Upper lobe of left lung (tissue), 6 donors: ENCODE results near the gene ESRP2. TPM values are rescaled to one million over a fixed set of nuclear protein-coding genes. Genes with fewer than 3 reads are reported as not detected.
A peak's percentile ranks its signal among the peaks of the same experiment; 100 is the strongest.

Experiments
- ATAC-seq, 2 donors: fragments of 200-7000 bp; cut with Tn5 transposase; one replicate each; pipeline ENCODE4 v1.9.1; 2022; ENCODE audit warnings: mild to moderate bottlenecking in 2 of 2, moderate library complexity in 2 of 2; ENCODE audit not compliant: low FRiP score in 2 of 2
- DNase-seq, 2 donors: peaks; one replicate each; pipeline ENCODE4 v3.0.0-alpha.2; 2019 to 2020
- H3K27ac ChIP-seq, 4 donors: fragments of 200-600 bp; sonication (generic); one replicate each; pipeline ENCODE4 v1.5.1; 2016 to 2019
- H3K27me3 ChIP-seq, 4 donors: fragments of 200-600 bp; sonication (generic); one replicate each; pipeline ENCODE4 v1.5.1; 2017 to 2019
- H3K36me3 ChIP-seq, 4 donors: fragments of 200-600 bp; sonication (generic); one replicate each; pipeline ENCODE4 v1.5.1; 2016 to 2019
- H3K4me1 ChIP-seq, 4 donors: fragments of 200-600 bp; sonication (generic); one replicate each; pipeline ENCODE4 v1.5.1; 2018 to 2019
- H3K4me3 ChIP-seq, 4 donors: fragments of 200-600 bp; sonication (generic); one replicate each; pipeline ENCODE4 v1.5.1; 2017 to 2019; ENCODE audit warnings: mild to moderate bottlenecking in 2 of 4, moderate library complexity in 1 of 4
- H3K9me3 ChIP-seq, 4 donors: fragments of 200-600 bp; sonication (generic); one replicate each; pipeline ENCODE4 v1.5.1; 2018 to 2019
- CTCF ChIP-seq, 6 experiments: fragments of 450-650 bp in 4 of 6; fragments of 200-600 bp in 2 of 6; sonication (generic) in 2 of 6; IDR thresholded peaks; one replicate each; pipeline ENCODE4 v1.5.1; 2016 to 2019; ENCODE audit warnings: antibody characterized with exemption in 6 of 6
- EP300 ChIP-seq, 4 donors: sonication (generic); formaldehyde crosslinking; IDR thresholded peaks; one replicate each; pipeline ENCODE4 v1.5.1; 2017; ENCODE audit warnings: antibody characterized with exemption in 4 of 4, control low read depth in 2 of 4
- POLR2A ChIP-seq, 4 donors: fragments of 450-650 bp; IDR thresholded peaks; one replicate each; pipeline ENCODE4 v1.5.1; 2016 to 2017; ENCODE audit warnings: antibody characterized with exemption in 4 of 4, mild to moderate bottlenecking in 2 of 4
- POLR2AphosphoS5 ChIP-seq, 2 donors: sonication (generic); formaldehyde crosslinking; IDR thresholded peaks; one replicate each; pipeline ENCODE4 v1.5.1; 2017; ENCODE audit warnings: antibody characterized with exemption in 2 of 2
- WGBS, 2 donors: methylation state at CpG; one replicate each; pipeline ENCODE4 v1.1.5; 2017 to 2018; 5-methylcytosine and 5-hydroxymethylcytosine counted together
- total RNA-seq, 6 donors: library from RNA; depleted of rRNA in 4 of 6; stranded (reverse); fragments of >200 nt in 4 of 6; gene quantifications; one replicate each; pipeline versions ENCODE4 v1.1.0 to v1.2.1, GENCODE V29; 2016 to 2021
- donor health status: DM: no; HTN: no; CAD: no; lungs with moderate emphysema.
- donor health status: DM: no; HTN: yes; CAD: no; lungs with severe emphysema.

ESRP2 gene
- total RNA-seq, 6 donors from 2014 or later: 54.2 to 102 (median 64.4) TPM

DNA sequence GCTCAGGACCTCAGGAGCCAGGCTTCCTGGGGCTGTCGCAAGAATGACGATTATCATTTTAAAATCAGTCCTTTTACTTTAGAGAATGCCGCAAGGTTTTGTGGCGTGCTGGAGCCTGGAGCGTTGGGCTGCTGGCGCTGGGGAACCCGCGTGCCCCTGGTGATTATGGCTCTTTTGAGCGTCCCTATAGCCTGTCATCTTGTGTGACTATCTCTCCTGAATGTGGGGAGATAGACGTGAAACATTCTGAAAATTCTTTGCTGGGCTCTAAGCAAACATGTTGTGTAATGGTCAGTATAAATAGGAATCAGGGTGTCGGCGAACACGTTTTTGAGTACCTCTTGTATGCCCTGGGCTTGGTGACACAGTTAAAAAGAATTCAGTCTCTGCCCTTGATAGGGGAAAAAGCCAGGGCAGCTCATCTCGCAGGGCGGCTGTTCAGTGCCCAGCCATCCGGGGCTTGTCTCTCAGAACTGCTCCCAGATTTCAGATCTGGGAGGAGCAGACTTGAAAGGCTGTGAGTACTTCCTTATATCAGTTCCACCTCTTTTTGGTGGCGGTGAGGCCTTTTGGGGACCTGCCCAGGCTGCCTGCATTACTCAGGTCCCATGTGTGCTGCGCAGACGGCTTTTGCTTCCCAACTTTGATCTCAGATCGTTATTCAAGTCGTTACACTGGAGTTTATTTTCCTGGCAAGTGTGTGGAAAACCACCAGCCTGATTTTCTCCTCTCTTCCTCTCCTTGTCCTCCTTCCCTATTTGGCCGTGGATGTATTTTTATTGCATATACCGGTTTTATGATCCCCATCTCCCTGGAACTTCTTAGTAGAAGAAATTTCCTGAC lies 29.4 kb upstream of the ESRP2 start:
- ATAC-seq (peak; percentile 74 to 90), DNase-seq (peak in 1 of 2 donors; percentile 83)
- peak overlapping the region; percentile 89 to 94 (median 91) for H3K4me3 ChIP-seq
- no peaks in the 10 kb centered on the region for H3K9me3 ChIP-seq
- 5 to 6% methylated on average over 22 to 23 of the region's 23 CpGs for WGBS, 2 donors
- H3K4me1 ChIP-seq: peaks cover 17 to 35% (median 22%) of the 10 kb centered on the region in 4 donors
- H3K36me3 ChIP-seq: peaks cover 0 to 8% (median 3%) of the 10 kb centered on the region in 4 donors
- no peaks in the 10 kb centered on the region for H3K27me3 ChIP-seq
- peak; percentile 46 to 67 for TF ChIP-seq POLR2AphosphoS5 (IDR thresholded peaks at IDR 0.05)
- TF ChIP-seq POLR2A (IDR thresholded peaks at IDR 0.05): peak in 2 of 4 donors; percentile 45 to 47
- no peak for TF ChIP-seq CTCF (IDR thresholded peaks at IDR 0.05)
- TF ChIP-seq EP300 (IDR thresholded peaks at IDR 0.05): peak in 1 of 4 donors; percentile 79
- peak overlapping the region; percentile 97 to 99 (median 98) for H3K27ac ChIP-seq

- DNase-seq: peak; percentile 86 to 97
- H3K4me3 ChIP-seq: peak within 1 kb of the TSS; percentile 89 to 94 (median 91)
- no peaks in the 10 kb centered on the region for H3K27me3 ChIP-seq
- peak within 1 kb of the TSS; percentile 97 to 99 (median 98) for H3K27ac ChIP-seq
- peak; percentile 71 to 92 for ATAC-seq
- H3K4me1 ChIP-seq: peaks cover 17 to 35% (median 22%) of the 10 kb centered on the region in 4 donors
- no peaks in the 10 kb centered on the region for H3K9me3 ChIP-seq
- TF ChIP-seq POLR2AphosphoS5 (IDR thresholded peaks at IDR 0.05) (peak; percentile 18 to 52), CTCF (IDR thresholded peaks at IDR 0.05) (peak; percentile 61 to 95 (median 88)), POLR2A (IDR thresholded peaks at IDR 0.05) (peak in 3 of 4 donors; percentile 70 to 81 (median 76)), EP300 (IDR thresholded peaks at IDR 0.05) (no peak)
- peaks cover 0 to 17% (median 12%) of the 10 kb centered on the region in 4 donors for H3K36me3 ChIP-seq
- 0 to 1% methylated on average over 44 to 67 of the region's 123 CpGs for WGBS, 2 donors
These were observed 28.5 kb upstream of the ESRP2 start, which contains the start of gene SLC7A6 for GRCh38 chr16:68264128-68265077. SLC7A6 (plus strand) TSS chr16:68264526; CDS start chr16:68274727, 10,201 bp downstream.

GRCh38 chr16:68263559-68264127 lies 27.7 kb upstream of the ESRP2 start:
- peak overlapping the region; percentile 97 to 99 (median 98) for H3K27ac ChIP-seq
- H3K4me1 ChIP-seq: peaks cover 17 to 35% (median 22%) of the 10 kb centered on the region in 4 donors
- TF ChIP-seq POLR2AphosphoS5 (IDR thresholded peaks at IDR 0.05): no peak
- no peak for TF ChIP-seq POLR2A (IDR thresholded peaks at IDR 0.05)
- no peak for TF ChIP-seq EP300 (IDR thresholded peaks at IDR 0.05)
- TF ChIP-seq CTCF (IDR thresholded peaks at IDR 0.05): no peak
- H3K27me3 ChIP-seq: no peaks in the 10 kb centered on the region
- H3K4me3 ChIP-seq: peak overlapping the region; percentile 40 to 94 (median 90)
- H3K9me3 ChIP-seq: no peaks in the 10 kb centered on the region
- no peak for DNase-seq
- peaks cover 0 to 24% (median 18%) of the 10 kb centered on the region in 4 donors for H3K36me3 ChIP-seq
- ATAC-seq: no peak
- WGBS, 2 donors: 46 to 59% methylated on average over 7 to 10 of the region's 11 CpGs

GRCh38 chr16:68259007-68259825 lies 23.3 kb upstream of the ESRP2 start:
- DNase-seq (peak in 1 of 2 donors; percentile 51), ATAC-seq (no peak)
- no peaks in the 10 kb centered on the region for H3K27me3 ChIP-seq
- TF ChIP-seq EP300 (IDR thresholded peaks at IDR 0.05): no peak
- no peak for TF ChIP-seq CTCF (IDR thresholded peaks at IDR 0.05)
- H3K9me3 ChIP-seq: no peaks in the 10 kb centered on the region
- H3K4me3 ChIP-seq: no peak overlapping the region
- peaks cover 5 to 22% (median 14%) of the 10 kb centered on the region in 4 donors for H3K4me1 ChIP-seq
- H3K27ac ChIP-seq: no peak overlapping the region
- 93% methylated on average over 7 to 27 of the region's 27 CpGs for WGBS, 2 donors
- H3K36me3 ChIP-seq: peaks cover 5 to 60% (median 40%) of the 10 kb centered on the region in 4 donors
